Stimulated activated CD8-positive, alpha-beta memory T cell treated with anti-CD3 and anti-CD28 coated beads, Interleukin-7, amount 100 ng/mL, for 48 hours (primary cell): ENCODE results near the gene DNM1.
"Not testable (repeated sequence)": the region's sequence is repeated elsewhere in the genome, so short reads cannot be mapped to it uniquely, and the experiment has no call there.

Source experiments
- DNase-seq, 2 donors: peaks; one replicate each; pipeline ENCODE4 v3.0.0-alpha.2; 2020; ENCODE audit warnings: low read depth in 1 of 2; ENCODE audit errors: extremely low read depth in 1 of 2

Gene DNM1

GRCh38 chr9:128222880-128223670, 19.9 kb downstream of the DNM1 start:
- DNase-seq = no peak

- no peak for DNase-seq
These were observed 21.7 kb downstream of the DNM1 start for GRCh38 chr9:128224877-128225276.

- no peak for DNase-seq
These were observed 22.7 kb downstream of the DNM1 start for GRCh38 chr9:128225770-128226411.

GRCh38 chr9:128226412-128226801, 23.2 kb downstream of the DNM1 start:
- no peak for DNase-seq

- not testable (repeated sequence) for DNase-seq
These were observed 27.7 kb downstream of the DNM1 start for GRCh38 chr9:128230897-128231296.

GRCh38 chr9:128231638-128232527, 28.7 kb downstream of the DNM1 start:
- DNase-seq = no peak

- DNase-seq = no peak
These were observed 29.6 kb downstream of the DNM1 start for GRCh38 chr9:128232528-128233428.

GRCh38 chr9:128233817-128234406, 30.7 kb downstream of the DNM1 start:
- DNase-seq = no peak

- DNase-seq = no peak
These were observed 38.9 kb downstream of the DNM1 start for GRCh38 chr9:128242124-128242523.

GRCh38 chr9:128242828-128243214, 39.6 kb downstream of the DNM1 start:
- no peak for DNase-seq

GRCh38 chr9:128243215-128244018, 40.2 kb downstream of the DNM1 start:
- no peak for DNase-seq

- DNase-seq = no peak
These were observed 41.1 kb downstream of the DNM1 start for GRCh38 chr9:128244091-128244836.

GRCh38 chr9:128244837-128245231, 41.7 kb downstream of the DNM1 start:
- DNase-seq = no peak

- no peak for DNase-seq
These were observed 42.4 kb downstream of the DNM1 start for GRCh38 chr9:128245421-128246151.

- no peak for DNase-seq
These were observed 43.3 kb downstream of the DNM1 start for GRCh38 chr9:128246471-128246870.

- no peak for DNase-seq
These were observed 44.1 kb downstream of the DNM1 start for GRCh38 chr9:128247226-128247803.

GRCh38 chr9:128249558-128249907, 46.4 kb downstream of the DNM1 start:
- DNase-seq = no peak
